ENCODE results near the gene SLC6A3.
"Not testable (repeated sequence)": the region's sequence is repeated elsewhere in the genome, so short reads cannot be mapped to it uniquely, and the experiment has no call there.

The SLC6A3 gene

DNA sequence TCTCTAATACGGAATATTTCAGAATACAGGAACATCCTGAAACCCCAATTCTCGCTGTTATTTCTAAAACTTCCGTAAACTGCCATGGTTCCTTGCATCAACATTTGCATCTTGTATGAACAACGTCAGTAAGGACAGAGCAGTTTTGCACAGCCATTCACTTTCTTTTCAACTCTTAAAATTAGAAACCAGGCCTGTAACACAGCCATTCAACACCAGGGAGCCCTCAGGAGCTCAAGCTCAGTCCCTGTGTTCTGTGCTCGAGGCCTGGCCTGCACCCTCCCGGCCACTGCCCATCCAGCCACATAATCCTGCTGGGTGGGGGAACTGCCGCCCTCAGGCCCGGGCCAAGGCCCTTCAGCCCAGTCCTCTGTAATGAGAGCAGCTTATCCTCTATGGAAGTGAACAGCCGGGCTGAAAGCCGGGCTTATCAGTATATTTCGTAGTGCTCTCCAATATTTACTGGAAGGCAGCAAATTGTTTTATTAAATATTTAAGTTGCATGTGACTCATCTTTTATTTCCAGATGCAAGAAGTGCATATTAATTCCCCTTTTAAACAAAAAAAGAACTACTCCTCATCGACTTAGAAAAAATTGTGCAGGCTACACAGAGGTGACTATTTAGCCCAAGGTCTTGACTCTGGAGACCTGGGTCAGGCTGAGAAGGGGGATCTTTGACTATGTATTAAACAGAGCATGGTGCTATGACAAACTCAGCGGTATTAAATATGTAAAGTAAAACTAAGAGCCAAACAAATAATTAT is 33.2 kb upstream of the SLC6A3 start:
- no peak for DNase-seq (ENCODE audit: low read depth, low spot score)
- no peak overlapping the region for H3K27ac ChIP-seq

DNA sequence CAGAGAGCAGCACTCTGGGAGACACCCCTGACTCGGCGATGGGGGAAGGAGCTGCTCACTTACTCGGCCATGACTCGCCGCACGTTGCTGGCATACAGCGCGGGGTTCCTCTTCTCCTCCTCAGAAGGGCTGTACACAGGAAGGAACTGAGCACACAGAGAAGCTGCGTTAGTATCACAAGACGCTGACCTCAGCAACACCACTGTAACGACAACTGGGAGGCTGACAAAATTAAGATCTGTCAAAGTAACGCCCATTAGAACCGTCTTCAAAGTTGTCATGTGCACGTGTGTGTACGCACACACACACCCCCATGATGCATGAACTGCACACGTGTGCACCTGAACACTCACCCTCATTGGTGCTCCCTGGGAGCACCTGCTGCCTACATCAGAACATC is 32.1 kb upstream of the SLC6A3 start:
- H3K27ac ChIP-seq: no peak overlapping the region
- no peak for DNase-seq (ENCODE audit: low read depth, low spot score)

DNA sequence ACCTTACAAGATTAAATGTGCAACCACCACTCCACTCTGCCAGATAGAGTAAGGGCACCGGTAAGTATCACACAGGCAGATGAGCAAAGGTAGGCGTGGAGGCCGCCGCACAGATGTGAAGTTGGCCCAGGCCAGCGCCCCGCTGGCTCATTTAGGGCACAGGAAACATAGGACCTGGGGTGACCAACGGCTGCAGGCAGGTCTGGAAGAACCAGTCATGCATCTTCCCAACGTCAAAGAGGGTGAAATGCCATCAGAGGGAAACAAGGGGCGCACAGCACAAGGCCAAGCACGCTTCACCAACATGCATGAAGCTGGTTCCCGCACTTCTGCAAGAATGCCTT is 31.7 kb upstream of the SLC6A3 start:
- DNase-seq (ENCODE audit: low read depth, low spot score): no peak
- no peak overlapping the region for H3K27ac ChIP-seq

DNA sequence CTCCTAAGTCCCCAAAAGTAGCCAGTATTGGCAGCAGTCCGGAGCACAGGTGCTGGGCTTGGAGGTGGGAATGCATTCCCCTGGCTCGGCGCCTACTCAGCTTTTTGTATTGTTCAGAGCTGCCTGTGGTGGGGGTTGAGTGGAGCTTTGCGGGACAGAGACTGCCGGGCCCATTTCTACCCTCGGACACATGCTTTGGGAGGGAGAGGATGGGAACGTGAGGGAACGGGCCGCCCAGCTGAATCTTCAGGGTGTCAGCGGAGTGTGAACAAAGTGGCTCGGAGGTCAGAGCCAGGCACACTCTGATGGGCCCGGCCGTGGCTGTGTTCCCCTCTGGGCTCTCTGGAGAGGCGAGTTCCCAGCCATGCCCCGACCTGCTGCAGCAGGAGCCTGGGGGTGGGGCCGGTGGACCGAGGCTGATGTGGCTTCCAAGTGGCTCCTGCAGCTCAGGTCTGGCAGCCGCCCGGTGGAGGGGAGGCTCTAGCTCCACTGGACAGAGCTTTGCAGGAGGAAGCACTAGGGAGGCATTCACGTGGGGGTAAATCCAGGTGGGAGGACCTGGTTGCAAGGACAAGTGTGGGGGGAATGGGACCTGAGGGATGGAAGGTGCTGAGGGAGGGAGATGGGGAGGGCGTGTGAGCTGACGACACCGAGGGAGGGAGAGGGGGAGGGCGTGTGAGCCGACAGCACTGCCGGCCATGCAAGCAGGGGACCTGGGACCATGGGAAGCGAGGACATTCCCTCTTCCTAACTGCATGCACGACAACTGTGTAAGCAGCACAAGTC is 31.1 kb upstream of the SLC6A3 start:
- no peak for DNase-seq (ENCODE audit: low read depth, low spot score)
- H3K27ac ChIP-seq: no peak overlapping the region

DNA sequence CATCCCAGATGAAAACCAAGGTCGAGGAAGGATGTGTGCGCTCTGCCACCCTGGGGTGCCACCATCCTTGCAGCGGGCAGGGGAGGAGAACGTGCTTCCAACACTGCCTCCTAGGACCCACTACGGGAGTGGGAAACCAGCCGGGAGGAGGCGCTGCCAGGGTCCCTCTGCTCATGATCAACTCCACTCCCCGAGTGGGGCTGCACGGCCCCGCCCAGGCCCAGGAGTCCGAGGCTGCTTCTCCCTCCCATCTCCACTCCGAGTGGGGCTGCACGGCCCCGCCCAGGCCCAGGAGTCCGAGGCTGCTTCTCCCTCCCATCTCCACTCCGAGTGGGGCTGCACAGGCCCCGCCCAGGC is 30.3 kb upstream of the SLC6A3 start:
- not testable (repeated sequence) for DNase-seq (ENCODE audit: low read depth, low spot score)

GRCh38 chr5:1474866-1475543 is 29.8 kb upstream of the SLC6A3 start:
- no peak overlapping the region for H3K27ac ChIP-seq
- DNase-seq (ENCODE audit: low read depth, low spot score): no peak

More for the DNA sequence above, 30.3 kb upstream of the SLC6A3 start:
- H3K27ac ChIP-seq: not testable (repeated sequence)

- no peak overlapping the region for H3K27ac ChIP-seq
These were observed 29.1 kb upstream of the SLC6A3 start for GRCh38 chr5:1474183-1474839.

GRCh38 chr5:1473746-1474145 is 28.5 kb upstream of the SLC6A3 start:
- no peak overlapping the region for H3K27ac ChIP-seq

More at GRCh38 chr5:1474183-1474839, 29.1 kb upstream of the SLC6A3 start:
- DNase-seq (ENCODE audit: low read depth, low spot score): no peak

DNA sequence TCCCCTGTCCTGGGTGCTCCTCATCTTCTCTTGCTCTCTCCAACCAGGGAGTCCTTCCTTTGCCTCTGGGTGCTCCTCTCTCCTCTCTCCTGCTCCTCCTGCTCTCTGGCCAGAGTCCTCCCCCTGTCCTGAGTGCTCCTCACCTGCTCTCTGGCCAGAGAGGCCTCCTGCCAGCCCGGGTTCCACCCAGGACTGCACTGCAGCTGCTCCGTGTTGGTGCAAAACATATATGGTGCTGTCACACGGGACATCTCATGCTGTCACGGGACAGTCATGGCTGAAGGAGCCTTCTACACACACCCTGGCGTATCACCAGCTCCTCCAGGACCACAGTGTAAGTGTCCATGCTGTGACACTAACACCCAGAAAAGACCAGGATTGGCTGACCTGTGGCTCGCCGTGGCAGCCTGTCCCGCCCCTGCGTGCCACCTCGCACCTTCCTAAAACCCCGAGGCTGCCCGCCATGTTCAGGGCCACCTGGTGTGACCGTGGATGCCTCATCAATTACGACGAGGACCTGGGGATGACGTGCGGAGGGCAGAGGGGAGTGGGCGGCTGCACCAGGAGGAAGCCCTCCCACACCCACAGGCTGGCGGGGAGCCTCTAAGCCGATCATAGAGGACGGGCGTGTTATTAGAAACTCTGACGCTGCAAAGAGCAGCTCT is 27.9 kb upstream of the SLC6A3 start:
- no peak for DNase-seq (ENCODE audit: low read depth, low spot score)
- no peak overlapping the region for H3K27ac ChIP-seq

More at GRCh38 chr5:1473746-1474145, 28.5 kb upstream of the SLC6A3 start:
- DNase-seq (ENCODE audit: low read depth, low spot score): no peak

GRCh38 chr5:1471997-1472963 is 27.0 kb upstream of the SLC6A3 start:
- DNase-seq (ENCODE audit: low read depth, low spot score): no peak
- no peak overlapping the region for H3K27ac ChIP-seq

GRCh38 chr5:1471240-1471853 is 26.1 kb upstream of the SLC6A3 start:
- no peak overlapping the region for H3K27ac ChIP-seq
- DNase-seq (ENCODE audit: low read depth, low spot score): no peak

DNA sequence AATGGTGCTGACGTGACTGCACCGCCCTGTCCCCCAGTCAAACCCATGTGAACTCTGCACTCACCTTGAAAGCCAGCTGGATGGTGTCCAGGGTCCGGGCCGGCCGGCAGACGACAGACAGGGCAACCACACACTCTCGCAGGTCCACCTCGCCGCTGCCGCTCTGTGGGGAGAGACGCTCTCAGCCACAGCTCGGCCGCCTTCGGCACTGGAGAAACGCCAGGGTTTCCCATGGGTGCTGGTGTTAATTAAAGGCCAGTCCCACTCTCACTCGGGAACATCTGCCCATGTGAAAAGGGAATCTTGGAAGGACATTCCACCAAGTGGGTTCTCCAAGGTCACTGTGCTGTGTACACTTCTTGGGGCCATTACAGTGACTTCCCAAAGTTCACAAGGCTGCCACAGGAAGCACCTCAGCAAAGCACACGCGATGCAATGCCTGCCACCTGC is 25.5 kb upstream of the SLC6A3 start:
- H3K27ac ChIP-seq: no peak overlapping the region
- no peak for DNase-seq (ENCODE audit: low read depth, low spot score)

GRCh38 chr5:1468629-1469527 is 23.6 kb upstream of the SLC6A3 start:
- no peak for DNase-seq (ENCODE audit: low read depth, low spot score)
- no peak overlapping the region for H3K27ac ChIP-seq

- H3K27ac ChIP-seq: no peak overlapping the region
These were observed 23.0 kb upstream of the SLC6A3 start for GRCh38 chr5:1468247-1468612.

DNA sequence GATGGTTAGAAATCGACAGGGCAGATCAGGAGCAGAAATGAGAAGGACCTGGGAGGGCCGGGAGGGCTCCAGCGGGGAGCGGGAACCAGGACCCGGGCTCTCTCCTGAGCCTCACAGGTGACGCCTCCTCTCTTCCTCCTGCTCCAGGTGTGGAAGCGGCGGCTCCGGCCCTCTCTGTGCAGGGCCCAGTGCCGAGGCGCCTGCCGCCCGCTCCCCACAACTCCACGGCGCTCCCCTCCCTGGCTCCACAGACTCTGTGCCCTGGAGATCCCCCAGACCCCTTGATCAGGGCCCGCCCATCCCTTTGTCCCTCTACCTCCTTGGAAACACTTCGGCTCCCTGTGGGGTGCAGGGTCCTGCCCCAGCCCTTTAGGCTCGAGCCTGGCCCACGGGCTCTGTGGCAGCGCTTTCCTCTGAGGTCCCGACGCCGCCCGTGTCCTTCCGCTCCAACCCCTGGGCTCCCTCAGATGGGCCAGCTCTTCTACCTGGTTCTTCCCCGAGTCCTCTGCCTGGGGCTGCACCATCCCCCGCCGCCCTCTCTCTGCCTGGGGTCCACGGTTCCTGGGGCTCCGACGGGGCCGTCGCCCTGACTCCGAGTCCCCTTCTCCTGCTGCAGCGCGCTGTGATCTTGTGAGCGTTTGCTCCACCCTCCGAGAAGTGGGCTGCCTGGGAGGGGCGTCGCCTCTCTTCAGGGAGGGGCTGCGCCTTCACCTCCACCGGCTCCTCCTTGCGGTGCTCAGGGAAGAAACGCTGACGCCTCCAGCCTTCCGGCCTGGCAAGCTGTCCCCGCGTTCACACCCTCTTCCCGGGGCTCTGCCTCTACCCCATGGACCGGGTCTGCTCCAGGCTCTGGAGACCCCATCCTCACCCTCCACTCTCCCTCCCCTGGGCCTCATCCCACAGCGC is 22.4 kb upstream of the SLC6A3 start:
- DNase-seq (ENCODE audit: low read depth, low spot score): no peak
- H3K27ac ChIP-seq: no peak overlapping the region

More at GRCh38 chr5:1468247-1468612, 23.0 kb upstream of the SLC6A3 start:
- DNase-seq (ENCODE audit: low read depth, low spot score): no peak

DNA sequence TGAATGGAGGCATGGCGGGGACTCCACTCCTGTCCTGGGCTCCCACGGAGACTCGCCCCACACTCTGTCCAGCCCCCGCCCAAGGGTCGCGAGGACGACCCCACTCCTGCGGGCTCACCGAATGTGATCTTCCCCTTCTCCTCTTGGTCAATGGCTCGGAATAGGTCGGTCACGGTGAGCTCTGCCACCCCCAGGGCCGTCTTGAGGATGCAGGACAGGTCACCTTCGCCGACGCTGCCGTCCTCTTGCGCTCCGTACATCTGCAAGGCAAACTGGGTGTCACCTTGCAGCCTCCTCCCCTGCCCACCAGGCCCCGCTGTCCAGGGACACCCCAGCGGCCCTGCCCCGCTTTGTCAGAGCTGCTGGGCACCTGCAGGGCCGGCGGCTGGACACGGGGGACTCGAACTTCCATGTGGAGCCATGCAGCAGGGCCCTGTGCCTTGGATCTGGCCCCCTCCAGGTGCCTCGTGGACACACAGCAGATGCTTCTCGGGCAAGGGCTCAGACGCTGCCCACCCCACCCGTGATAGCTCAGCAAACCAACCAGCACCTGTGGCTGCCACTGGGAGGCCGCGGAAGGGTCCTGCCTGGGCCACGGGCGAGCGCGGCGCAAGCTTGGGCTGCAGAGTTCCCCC is 21.5 kb upstream of the SLC6A3 start:
- DNase-seq (ENCODE audit: low read depth, low spot score): no peak
- no peak overlapping the region for H3K27ac ChIP-seq

Measured in epithelial cell of prostate (primary cell).